GM18909 (cell line): Measurements from ENCODE around the gene IGF2BP2.
"Not testable (repeated sequence)": the region's sequence is repeated elsewhere in the genome, so short reads cannot be mapped to it uniquely, and the experiment has no call there.

Source experiments
- ATAC-seq: cut with Tn5 transposase; IDR thresholded peaks from one replicate; pipeline ENCODE4 v1.9.1; 2021; ENCODE audit warnings: mild to moderate bottlenecking; ENCODE audit not compliant: unreplicated experiment, poor library complexity

The IGF2BP2 gene

DNA sequence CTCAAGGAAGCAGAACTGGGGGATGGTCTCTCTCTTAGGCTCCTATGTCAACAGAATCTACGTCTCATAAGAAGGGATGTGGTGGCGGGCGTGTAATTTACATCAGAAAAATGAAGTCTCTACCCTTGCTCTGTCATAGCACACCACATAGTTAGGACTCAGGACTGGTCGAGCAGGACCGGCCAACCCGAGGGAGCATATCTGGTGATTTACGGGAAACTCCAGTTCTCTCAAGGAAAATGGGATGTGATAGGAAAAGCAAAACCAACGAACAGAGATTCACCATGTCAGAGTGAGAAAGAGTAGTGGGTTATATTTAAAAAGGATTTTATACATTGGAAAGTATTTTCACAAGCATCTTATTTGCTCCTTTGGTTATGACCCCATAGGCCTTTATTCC is 54.7 kb downstream of the IGF2BP2 start:
- ATAC-seq, result no peak

- not testable (repeated sequence) for ATAC-seq
Measured at GRCh38 chr3:185768578-185768982, 56.3 kb downstream of the IGF2BP2 start.

GRCh38 chr3:185767002-185767688 is 57.7 kb downstream of the IGF2BP2 start:
- no peak for ATAC-seq

GRCh38 chr3:185766329-185767001 is 58.4 kb downstream of the IGF2BP2 start:
- ATAC-seq, result no peak

GRCh38 chr3:185764980-185765370 is 59.9 kb downstream of the IGF2BP2 start:
- ATAC-seq, result no peak

DNA sequence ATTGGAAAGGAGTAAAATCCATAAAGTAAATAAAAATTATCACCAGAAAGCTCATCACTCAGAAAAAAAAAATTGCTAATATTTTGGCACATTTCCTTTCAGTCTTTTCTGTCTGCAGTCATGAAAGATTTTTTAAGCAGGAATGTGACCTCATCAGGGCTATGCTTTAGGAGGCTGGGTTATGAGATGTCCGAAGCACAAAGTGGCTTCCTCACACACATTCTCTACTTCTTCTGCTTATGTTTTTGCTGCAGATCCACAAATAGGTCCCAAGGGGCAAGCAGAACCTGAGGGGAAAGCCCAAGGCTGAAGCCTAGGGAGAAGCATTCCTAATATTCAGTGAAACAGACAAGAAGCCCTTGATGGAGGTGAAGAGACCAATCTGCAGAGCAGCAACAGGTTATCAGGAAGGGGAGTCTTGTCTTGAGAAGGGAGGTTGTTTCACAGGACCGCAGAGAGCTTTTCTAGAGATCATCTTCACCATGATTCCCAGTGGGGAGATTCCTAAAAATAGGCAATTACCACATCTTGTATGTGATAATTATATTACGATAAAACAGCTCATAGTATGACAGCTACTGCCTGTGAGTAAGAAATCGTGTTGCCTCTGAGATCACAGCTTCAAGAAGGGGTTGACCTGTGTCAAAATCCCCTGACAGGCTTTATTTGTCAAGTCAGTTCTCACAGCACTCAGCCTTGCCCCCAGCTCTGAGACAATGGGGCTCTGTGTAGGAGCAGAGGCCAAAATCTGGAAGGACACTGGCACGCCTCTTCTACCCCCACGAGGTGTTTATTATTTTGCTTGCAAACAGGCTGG is 60.5 kb downstream of the IGF2BP2 start:
- ATAC-seq, result no peak

GRCh38 chr3:185763347-185764005 is 61.4 kb downstream of the IGF2BP2 start:
- ATAC-seq, result no peak

DNA sequence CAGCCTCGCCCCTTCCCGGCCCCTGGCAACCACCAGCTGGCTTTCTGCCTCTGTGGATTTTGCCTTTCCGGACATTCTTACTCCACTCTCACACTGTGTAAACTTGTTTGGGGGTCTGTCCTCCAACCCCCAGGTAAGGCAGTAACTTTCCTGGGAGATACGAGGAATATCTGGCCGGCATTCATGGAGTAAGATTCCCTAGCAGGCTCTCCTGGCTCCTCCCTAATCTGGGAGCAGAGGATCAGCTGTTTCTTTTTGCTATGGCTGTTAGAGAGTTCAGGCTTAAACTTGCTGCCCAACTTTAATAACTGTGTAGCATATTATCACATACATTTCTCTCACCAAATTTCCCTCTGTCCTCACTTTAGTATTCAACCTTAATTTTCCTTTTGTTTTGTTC is 64.3 kb downstream of the IGF2BP2 start:
- no peak for ATAC-seq

DNA sequence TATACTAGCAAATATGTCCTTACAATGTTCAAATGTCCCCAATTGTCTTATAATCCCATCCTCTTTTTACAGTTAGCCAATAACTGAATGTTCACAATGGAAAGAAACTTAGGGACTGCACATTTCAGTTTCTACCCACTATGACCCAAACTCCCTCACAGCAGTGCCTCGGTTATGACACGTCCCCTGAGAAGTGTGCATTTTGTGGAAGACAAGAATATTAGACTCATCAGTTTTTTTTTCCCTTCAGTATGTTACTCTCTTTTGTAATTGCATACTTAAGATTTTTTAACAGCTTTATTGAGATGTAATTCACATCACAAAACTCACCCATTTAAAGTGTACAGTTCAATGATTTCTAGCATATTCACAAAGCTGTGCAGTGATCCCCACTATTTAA is 64.8 kb downstream of the IGF2BP2 start:
- ATAC-seq, result no peak

DNA sequence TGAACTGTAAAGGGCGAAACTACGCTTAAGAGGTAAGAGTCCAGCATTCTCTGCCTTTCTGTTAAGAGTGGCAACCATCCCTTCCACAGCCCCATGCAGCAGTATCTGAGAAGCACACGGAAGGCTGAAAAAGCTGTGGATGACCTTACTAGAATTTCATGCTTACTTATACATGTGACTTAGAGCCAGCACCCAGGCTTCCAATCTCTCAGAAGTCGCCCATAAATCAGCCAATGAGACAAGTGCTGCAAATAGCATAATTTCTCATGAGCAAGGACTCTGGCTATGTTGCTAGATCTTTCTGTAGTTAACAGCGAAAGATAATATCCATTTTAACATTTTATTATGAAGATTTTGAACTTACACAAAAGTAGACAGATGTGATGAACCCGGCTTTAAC is 65.3 kb downstream of the IGF2BP2 start:
- no peak for ATAC-seq

DNA sequence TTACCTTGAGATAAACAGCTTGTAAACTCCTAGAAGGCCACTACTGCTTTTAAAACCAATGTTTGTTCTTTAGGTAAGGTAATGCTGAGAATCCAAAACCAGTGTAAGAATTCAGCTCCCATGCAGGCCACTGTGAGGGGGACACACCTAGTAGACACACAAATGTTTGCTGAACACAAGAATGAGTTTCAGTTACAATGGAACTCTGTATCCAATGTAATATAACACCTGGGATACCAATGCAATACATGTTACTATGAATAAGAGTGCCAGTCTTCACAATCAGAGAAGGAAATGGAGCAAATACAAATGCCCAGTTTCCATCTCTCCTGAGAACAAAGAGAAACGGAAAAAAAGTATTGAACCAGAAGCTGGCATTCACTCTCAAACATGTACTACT is 65.9 kb downstream of the IGF2BP2 start:
- ATAC-seq, result no peak

DNA sequence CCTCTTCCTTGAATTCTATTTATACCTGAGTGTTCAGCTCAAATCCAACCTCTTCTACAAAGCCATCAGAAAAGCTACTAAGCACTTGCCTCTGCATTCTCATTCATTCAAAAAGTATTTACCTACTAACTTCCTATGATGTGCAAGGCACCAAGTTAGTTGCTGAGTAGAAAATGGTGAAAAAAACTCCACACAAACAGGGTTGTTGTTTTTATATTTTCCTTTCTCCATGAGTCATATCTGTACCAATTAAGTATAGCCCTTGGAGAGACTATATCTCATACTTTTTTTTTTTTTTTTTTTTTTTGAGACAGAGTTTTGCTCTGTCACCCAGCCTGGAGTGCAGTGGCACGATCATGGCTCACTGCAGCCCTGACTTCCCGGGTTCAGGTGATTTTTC is 67.7 kb downstream of the IGF2BP2 start:
- ATAC-seq, result no peak

- no peak for ATAC-seq
Measured at GRCh38 chr3:185756477-185756876, 68.4 kb downstream of the IGF2BP2 start.

DNA sequence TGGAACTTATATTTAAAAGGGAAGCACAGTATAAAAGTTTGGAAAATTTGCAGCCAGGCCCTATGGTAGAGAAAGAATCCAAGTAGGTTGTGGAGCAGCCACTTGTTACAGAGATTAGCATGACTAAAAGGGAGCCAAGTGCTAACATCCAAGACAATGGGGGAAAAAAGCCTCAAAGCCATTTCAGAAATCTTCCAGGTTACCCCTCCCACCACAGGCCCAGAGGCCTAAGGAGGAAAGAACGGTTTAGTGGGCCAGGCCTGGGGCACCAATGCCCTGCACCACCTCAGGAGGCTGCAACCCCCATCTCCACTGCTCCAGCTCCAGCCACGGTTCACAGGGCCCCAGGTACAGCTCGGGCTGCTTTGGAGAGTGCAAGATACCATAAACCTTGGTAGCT is 69.9 kb downstream of the IGF2BP2 start:
- ATAC-seq, result no peak

DNA sequence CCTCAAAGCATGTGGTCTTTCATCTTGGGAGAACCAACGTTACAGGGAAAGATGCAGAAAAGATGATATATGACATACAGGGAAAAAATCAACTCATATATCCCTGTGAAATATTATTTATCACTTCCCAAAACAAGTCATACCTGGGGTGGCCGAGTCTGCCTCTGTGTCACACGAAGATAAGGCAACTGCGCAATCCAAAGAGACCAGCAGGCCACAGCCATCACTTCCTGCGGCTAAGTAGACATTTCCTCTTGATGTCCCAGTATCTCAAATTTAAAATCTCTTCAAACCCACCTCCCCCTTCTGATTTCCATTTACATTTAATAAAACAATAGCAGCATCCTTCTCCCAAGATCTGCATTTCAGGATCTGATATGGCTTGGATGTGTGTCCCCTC is 71.5 kb downstream of the IGF2BP2 start:
- no peak for ATAC-seq

DNA sequence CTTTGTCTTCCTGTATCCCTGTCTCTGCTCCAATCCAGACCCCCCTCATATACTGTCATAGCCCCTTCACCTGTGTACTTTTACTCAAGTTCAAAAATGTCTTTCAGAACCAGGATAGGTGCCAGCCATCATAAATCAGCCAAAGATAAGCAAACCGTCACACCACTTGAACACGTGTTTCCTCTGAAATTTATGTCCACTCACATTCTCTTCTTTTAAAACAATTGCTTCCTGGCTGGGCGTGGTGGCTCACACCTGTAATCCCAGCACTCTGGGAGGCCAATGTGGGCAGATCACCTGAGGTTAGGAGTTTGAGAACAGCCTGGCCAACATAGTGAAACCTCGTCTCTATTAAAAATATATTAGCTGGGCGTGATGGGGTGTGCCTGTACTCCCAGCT is 74.1 kb downstream of the IGF2BP2 start:
- no peak for ATAC-seq

DNA sequence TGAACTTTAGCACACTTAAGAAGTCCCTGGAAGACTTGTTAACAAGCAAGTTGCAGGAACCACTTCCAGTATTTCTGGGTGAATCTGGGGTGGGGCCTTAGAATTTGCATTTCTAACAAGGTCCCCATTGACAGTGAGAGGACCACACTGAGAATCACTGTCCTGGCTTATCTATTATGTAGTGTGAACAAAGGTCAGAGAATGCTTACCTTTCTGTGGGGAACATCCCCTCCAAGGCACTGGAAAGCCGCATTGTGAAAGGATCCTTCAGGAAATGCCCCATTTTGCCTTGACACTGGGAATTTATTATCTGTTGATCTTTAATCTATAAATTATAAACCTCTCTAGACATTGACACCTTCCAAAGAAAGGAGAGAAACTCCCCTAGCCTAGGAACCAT is 74.8 kb downstream of the IGF2BP2 start:
- ATAC-seq, result no peak

DNA sequence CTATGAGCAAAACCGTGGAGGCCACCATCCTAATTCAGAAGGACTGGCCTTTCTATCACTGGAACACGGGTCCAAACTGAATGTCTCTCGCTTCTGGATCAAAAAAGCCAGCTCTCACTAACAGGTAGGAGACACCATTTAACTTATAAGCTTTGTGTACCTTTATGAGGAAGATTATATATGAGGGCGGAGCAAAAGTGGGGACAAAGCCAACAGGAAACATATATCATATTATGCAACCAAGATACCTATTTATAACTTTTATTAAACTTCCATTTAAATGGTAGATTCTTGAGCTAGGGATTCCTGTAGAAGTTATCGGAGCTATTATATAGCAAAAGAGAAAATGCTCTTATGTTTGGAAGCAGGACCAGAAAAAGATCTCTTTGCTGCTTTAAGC is 78.4 kb downstream of the IGF2BP2 start:
- ATAC-seq, result no peak

DNA sequence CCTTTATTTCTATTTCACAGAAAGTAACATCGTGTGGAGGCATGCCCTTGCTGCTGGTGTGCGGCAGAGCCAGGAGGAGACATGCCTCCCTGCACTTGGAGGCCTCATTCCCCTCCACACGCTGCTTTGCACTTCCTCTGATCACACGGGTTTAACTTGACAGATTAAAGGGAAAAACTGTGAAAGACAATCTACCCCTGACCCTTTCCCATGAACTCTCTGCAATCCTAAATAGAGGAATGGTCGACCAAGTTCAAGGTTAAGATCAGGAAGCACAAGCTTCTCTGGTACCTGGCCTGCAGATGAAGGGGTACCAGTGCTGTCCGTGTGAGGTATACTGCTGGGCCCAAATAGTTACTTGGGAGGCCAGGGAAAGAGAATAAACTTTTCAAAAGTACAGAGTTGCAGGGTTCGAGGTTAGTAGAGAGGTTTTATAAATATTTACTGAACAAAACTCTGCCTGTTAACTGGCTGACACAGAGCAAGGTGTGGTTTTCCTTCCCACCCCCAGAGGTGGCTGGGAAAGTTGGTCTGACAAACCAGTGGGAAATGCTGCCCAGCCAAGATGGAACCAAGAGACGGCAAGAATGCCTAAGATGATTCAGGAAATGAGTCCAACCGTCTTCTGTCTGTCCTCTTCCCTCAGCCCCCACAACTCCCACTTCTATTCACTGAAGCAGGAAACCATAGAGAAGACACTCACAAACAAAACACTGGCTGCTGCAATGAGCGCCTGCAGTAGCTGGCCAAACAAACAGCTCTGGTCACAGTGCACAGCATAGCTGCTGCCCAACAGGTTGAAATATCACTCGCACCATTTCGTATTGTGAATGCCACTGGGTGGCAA is 79.6 kb downstream of the IGF2BP2 start:
- no peak for ATAC-seq

GRCh38 chr3:185741586-185741985 is 83.3 kb downstream of the IGF2BP2 start:
- ATAC-seq, result no peak
